Hepatocyte (in vitro differentiated cells): Measurements from ENCODE around the gene PTPRD. TPM values are rescaled to one million over a fixed set of nuclear protein-coding genes. Genes with fewer than 3 reads are reported as not detected.
"Not testable (repeated sequence)": the region's sequence is repeated elsewhere in the genome, so short reads cannot be mapped to it uniquely, and the experiment has no call there.

ENCODE experiments used
- DNase-seq: peaks from one replicate; pipeline ENCODE4 v3.0.0-alpha.2; 2016; ENCODE audit warnings: low spot score
- H2AFZ ChIP-seq: fragments of 200-600 bp; sonication (generic); 2 replicates; pipeline ENCODE4 v1.6.0; 2016; ENCODE audit warnings: antibody characterized with exemption, mild to moderate bottlenecking
- H3K27ac ChIP-seq: fragments of 200-600 bp; sonication (generic); 2 replicates; pipeline ENCODE4 v1.5.1; 2016; ENCODE audit warnings: mild to moderate bottlenecking
- H3K27me3 ChIP-seq: fragments of 200-600 bp; sonication (generic); 2 replicates; pipeline ENCODE4 v1.6.1; 2016
- H3K36me3 ChIP-seq: fragments of 200-600 bp; sonication (generic); replicated peaks from 2 replicates; pipeline ENCODE4 v1.5.1; 2016; ENCODE audit warnings: low read depth; ENCODE audit not compliant: insufficient read depth
- H3K4me1 ChIP-seq: fragments of 200-600 bp; sonication (generic); 2 replicates; pipeline ENCODE4 v1.5.1; 2016; ENCODE audit warnings: mild to moderate bottlenecking, moderate library complexity; ENCODE audit not compliant: insufficient read depth
- H3K4me2 ChIP-seq: fragments of 200-600 bp; sonication (generic); 2 replicates; pipeline ENCODE4 v1.6.0; 2016
- H3K4me3 ChIP-seq: fragments of 200-600 bp; sonication (generic); 2 replicates; pipeline ENCODE4 v1.5.1; 2016; ENCODE audit warnings: mild to moderate bottlenecking
- H3K79me2 ChIP-seq: fragments of 200-600 bp; sonication (generic); 2 replicates; pipeline ENCODE4 v1.6.0; 2017; ENCODE audit warnings: mild to moderate bottlenecking
- H3K9me2 ChIP-seq: fragments of 200-600 bp; sonication (generic); replicated peaks from 2 replicates; pipeline ENCODE4 v1.6.0; 2017; ENCODE audit warnings: mild to moderate bottlenecking; ENCODE audit not compliant: insufficient read depth
- H3K9me3 ChIP-seq: fragments of 200-600 bp; sonication (generic); 2 replicates; pipeline ENCODE4 v1.5.1; 2016; ENCODE audit warnings: low read depth, mild to moderate bottlenecking
- H4K20me1 ChIP-seq: fragments of 200-600 bp; sonication (generic); 2 replicates; pipeline ENCODE4 v1.6.0; 2016; ENCODE audit warnings: mild to moderate bottlenecking; ENCODE audit not compliant: insufficient read depth, poor library complexity, severe bottlenecking
- CTCF ChIP-seq: fragments of 200-600 bp; sonication (generic); IDR thresholded peaks from 2 replicates; pipeline ENCODE4 v1.5.1; 2016; ENCODE audit warnings: antibody characterized with exemption, mild to moderate bottlenecking; ENCODE audit not compliant: poor library complexity
- EZH2 ChIP-seq: fragments of 200-600 bp; sonication (generic); IDR thresholded peaks from 2 replicates; pipeline ENCODE4 v1.6.1; 2016; ENCODE audit warnings: antibody characterized with exemption, mild to moderate bottlenecking, borderline replicate concordance
- EZH2phosphoT487 ChIP-seq: fragments of 200-600 bp; sonication (generic); IDR thresholded peaks from one replicate; pipeline ENCODE4 v1.6.1; 2018; ENCODE audit warnings: antibody characterized with exemption, mild to moderate bottlenecking, low read depth, moderate library complexity; ENCODE audit not compliant: unreplicated experiment, severe bottlenecking
- WGBS: methylation state at CpG from one replicate; pipeline ENCODE4 v1.1.6; 2016; ENCODE audit warnings: low lambda C conversion rate; ENCODE audit errors: missing lambda C conversion rate; 5-methylcytosine and 5-hydroxymethylcytosine counted together
- polyA plus RNA-seq: library from polyadenylated mRNA; unstranded; fragments of >200 nt; fragmentation: Nextera tagmentation; extraction: Ambion mirVana; gene quantifications from 2 replicates; pipeline ENCODE4 v1.2.1, GENCODE V29; 2016
- total RNA-seq: library from RNA; depleted of rRNA; stranded (reverse); fragments of >200 nt; gene quantifications from 2 replicates; pipeline ENCODE4 v1.2.3, GENCODE V29; 2014

Gene PTPRD
- total and polyA plus RNA-seq, 2 experiments from 2014 or later = 6.5 to 77.6 TPM

GRCh38 chr9:10354591-10354990 lies 258.2 kb downstream of the PTPRD start:
- DNase-seq = no peak
- Histone ChIP-seq H3K9me2 (no peaks in the 10 kb centered on the region), H3K9me3 (no peaks in the 10 kb centered on the region), H3K4me3 (no peak overlapping the region), H4K20me1 (no peaks in the 10 kb centered on the region), H3K27ac (no peak overlapping the region), H3K4me1 (no peaks in the 10 kb centered on the region), H2AFZ (no peak overlapping the region), H3K36me3 (no peaks in the 10 kb centered on the region), H3K79me2 (no peaks in the 10 kb centered on the region), H3K4me2 (no peak overlapping the region), H3K27me3 (no peaks in the 10 kb centered on the region)
- TF ChIP-seq EZH2 (no peak), EZH2phosphoT487 (no peak), CTCF (no peak)
- WGBS = 86% methylated on average over 3 of the region's 3 CpGs

- H3K79me2 ChIP-seq, H3K4me2 ChIP-seq, H3K27me3 ChIP-seq, H2AFZ ChIP-seq, H3K9me3 ChIP-seq, DNase-seq, H3K36me3 ChIP-seq, H3K4me3 ChIP-seq, H3K9me2 ChIP-seq, H3K4me1 ChIP-seq, H3K27ac ChIP-seq, H4K20me1 ChIP-seq: not testable (repeated sequence)
- 68% methylated on average over 5 of the region's 5 CpGs for WGBS
Observed at GRCh38 chr9:10345621-10346020, 267.2 kb downstream of the PTPRD start.

- Histone ChIP-seq H4K20me1 (no peaks in the 10 kb centered on the region), H3K36me3 (no peaks in the 10 kb centered on the region), H2AFZ (no peak overlapping the region), H3K27ac (no peak overlapping the region), H3K4me1 (no peaks in the 10 kb centered on the region), H3K4me2 (no peak overlapping the region), H3K27me3 (no peaks in the 10 kb centered on the region), H3K9me3 (no peaks in the 10 kb centered on the region), H3K79me2 (no peaks in the 10 kb centered on the region), H3K9me2 (no peaks in the 10 kb centered on the region), H3K4me3 (no peak overlapping the region)
- WGBS = 85% methylated on average over 2 of the region's 2 CpGs
- DNase-seq = no peak
- TF ChIP-seq EZH2 = no peak
- no peak for TF ChIP-seq EZH2phosphoT487
- TF ChIP-seq CTCF = no peak
Observed at GRCh38 chr9:10341057-10341456, 271.7 kb downstream of the PTPRD start.

GRCh38 chr9:10339152-10339551 lies 273.6 kb downstream of the PTPRD start:
- Histone ChIP-seq H3K79me2 (no peaks in the 10 kb centered on the region), H3K9me3 (no peaks in the 10 kb centered on the region), H2AFZ (no peak overlapping the region), H3K27ac (no peak overlapping the region), H3K4me2 (no peak overlapping the region), H3K27me3 (no peaks in the 10 kb centered on the region), H3K4me3 (no peak overlapping the region), H3K36me3 (no peaks in the 10 kb centered on the region), H3K9me2 (no peaks in the 10 kb centered on the region), H4K20me1 (no peaks in the 10 kb centered on the region), H3K4me1 (no peaks in the 10 kb centered on the region)
- DNase-seq = no peak
- TF ChIP-seq EZH2 = no peak
- no peak for TF ChIP-seq CTCF
- no peak for TF ChIP-seq EZH2phosphoT487
